ENCODE data around the gene ZSCAN2. TPM values are rescaled to one million over a fixed set of nuclear protein-coding genes. Genes with fewer than 3 reads are reported as not detected.
"Not testable (repeated sequence)": the region's sequence is repeated elsewhere in the genome, so short reads cannot be mapped to it uniquely, and the experiment has no call there.

The ZSCAN2 gene
- total RNA-seq (ENCODE audit: insufficient read depth, low replicate concordance), result 8.9 TPM

GRCh38 chr15:84600687-84601554, at the start of gene ZSCAN2:
Gene ZSCAN2 (plus strand): TSS chr15:84601009. CDS start chr15:84603928, 2,919 bp downstream.
- peak; percentile 97 for DNase-seq (ENCODE audit: low spot score)

GRCh38 chr15:84551624-84552023, 49.2 kb upstream of the ZSCAN2 start:
- DNase-seq (ENCODE audit: low spot score), result not testable (repeated sequence)

GRCh38 chr15:84552896-84553295, 47.9 kb upstream of the ZSCAN2 start:
- DNase-seq (ENCODE audit: low spot score), result no peak

- not testable (repeated sequence) for DNase-seq (ENCODE audit: low spot score)
Observed at GRCh38 chr15:84556690-84557089, 44.1 kb upstream of the ZSCAN2 start.

GRCh38 chr15:84568021-84568420, 32.8 kb upstream of the ZSCAN2 start:
- not testable (repeated sequence) for DNase-seq (ENCODE audit: low spot score)

- DNase-seq (ENCODE audit: low spot score), result peak; percentile 40
Observed at GRCh38 chr15:84570164-84570735, 30.6 kb upstream of the ZSCAN2 start.

- no peak for DNase-seq (ENCODE audit: low spot score)
Observed at GRCh38 chr15:84572231-84572630, 28.6 kb upstream of the ZSCAN2 start.

GRCh38 chr15:84575493-84575892, 25.3 kb upstream of the ZSCAN2 start:
- no peak for DNase-seq (ENCODE audit: low spot score)

GRCh38 chr15:84577891-84578290, 22.9 kb upstream of the ZSCAN2 start:
- DNase-seq (ENCODE audit: low spot score), result not testable (repeated sequence)

GRCh38 chr15:84579261-84579721, 21.5 kb upstream of the ZSCAN2 start:
- not testable (repeated sequence) for DNase-seq (ENCODE audit: low spot score)

GRCh38 chr15:84581676-84582428, 19.0 kb upstream of the ZSCAN2 start:
- DNase-seq (ENCODE audit: low spot score), result not testable (repeated sequence)

GRCh38 chr15:84582583-84583157, 18.1 kb upstream of the ZSCAN2 start:
- no peak for DNase-seq (ENCODE audit: low spot score)

GRCh38 chr15:84583921-84584320, 16.9 kb upstream of the ZSCAN2 start:
- DNase-seq (ENCODE audit: low spot score), result not testable (repeated sequence)

- DNase-seq (ENCODE audit: low spot score), result no peak
Observed at GRCh38 chr15:84586696-84587095, 14.1 kb upstream of the ZSCAN2 start.

- peak; percentile 87 for DNase-seq (ENCODE audit: low spot score)
Observed at GRCh38 chr15:84588053-84588874, 12.5 kb upstream of the ZSCAN2 start.

GRCh38 chr15:84590406-84590805, 10.4 kb upstream of the ZSCAN2 start:
- DNase-seq (ENCODE audit: low spot score), result no peak

- DNase-seq (ENCODE audit: low spot score), result no peak
Observed at GRCh38 chr15:84591815-84592214, 9.0 kb upstream of the ZSCAN2 start.

- DNase-seq (ENCODE audit: low spot score), result no peak
Observed at GRCh38 chr15:84594617-84595290, 6.1 kb upstream of the ZSCAN2 start.

GRCh38 chr15:84595660-84596059, 5.1 kb upstream of the ZSCAN2 start:
- DNase-seq (ENCODE audit: low spot score), result no peak

- no peak for DNase-seq (ENCODE audit: low spot score)
Observed at GRCh38 chr15:84597296-84597695, 3.5 kb upstream of the ZSCAN2 start.

Data from umbilical cord (tissue), 2 donors.